WTC11 (cell line): ENCODE results near the gene GPATCH2. TPM values are rescaled to one million over a fixed set of nuclear protein-coding genes. Genes with fewer than 3 reads are reported as not detected.
"Not testable (repeated sequence)": the region's sequence is repeated elsewhere in the genome, so short reads cannot be mapped to it uniquely, and the experiment has no call there.

Experiments
- ATAC-seq: fragments of 200-7000 bp; cut with Tn5 transposase; 2 replicates; pipeline ENCODE4 v1.10.0; 2021; ENCODE audit warnings: mild to moderate bottlenecking, moderate library complexity
- CTCF ChIA-PET: fragments of 300-600 bp; sonication (Branson Sonifier 250); formaldehyde crosslinking; loops from one replicate; lab custom pipeline; 2021; ENCODE audit warnings: antibody characterized with exemption; lab: Charles Lee
- POLR2A ChIA-PET: fragments of 350-600 bp; sonication (Branson Sonifier 250); formaldehyde crosslinking; loops from one replicate; lab custom pipeline; 2021; ENCODE audit warnings: antibody characterized with exemption; lab: Charles Lee
- DNase-seq: peaks from one replicate; pipeline ENCODE4 v3.0.0; 2021; ENCODE audit warnings: low spot score
- H3K27ac Mint-ChIP-seq: 2 replicates; pipeline ENCODE4 v1.8.0; 2021; ENCODE audit warnings: mixed read lengths
- H3K27me3 Mint-ChIP-seq: 2 replicates; pipeline ENCODE4 v1.8.0; 2021; ENCODE audit warnings: low read depth, mild to moderate bottlenecking, moderate library complexity, mixed read lengths
- H3K36me3 Mint-ChIP-seq: 2 replicates; pipeline ENCODE4 v1.8.0; 2021; ENCODE audit warnings: mixed read lengths
- H3K4me1 Mint-ChIP-seq: 2 replicates; pipeline ENCODE4 v1.8.0; 2022; ENCODE audit warnings: mixed read lengths
- H3K4me3 Mint-ChIP-seq: 2 replicates; pipeline ENCODE4 v1.8.0; 2021; ENCODE audit warnings: mild to moderate bottlenecking, moderate library complexity, mixed read lengths
- H3K9me3 Mint-ChIP-seq: 2 replicates; pipeline ENCODE4 v1.8.0; 2021; ENCODE audit warnings: mixed read lengths
- CDX4 ChIP-seq: fragments of 250-450 bp; sonication (Bioruptor Pico); IDR thresholded peaks from 2 replicates; pipeline ENCODE4 v1.9.0; 2021; ENCODE audit warnings: moderate library complexity, mild to moderate bottlenecking, inconsistent platforms, borderline replicate concordance
- ESRRA ChIP-seq: sonication (generic); formaldehyde crosslinking; IDR thresholded peaks from 2 replicates; pipeline ENCODE4 v1.8.1; 2022; ENCODE audit warnings: mild to moderate bottlenecking, missing genetic modification reagents, borderline replicate concordance
- GRHL2 ChIP-seq: fragments of 250-450 bp; sonication (Bioruptor Pico); IDR thresholded peaks from 2 replicates; pipeline ENCODE4 v1.8.0; 2022; ENCODE audit warnings: mild to moderate bottlenecking, moderate library complexity; ENCODE audit not compliant: insufficient replicate concordance, severe bottlenecking
- JUN ChIP-seq: sonication (generic); formaldehyde crosslinking; IDR thresholded peaks from 2 replicates; pipeline ENCODE4 v1.8.0; 2023; ENCODE audit warnings: mild to moderate bottlenecking, missing genetic modification reagents
- KAT7 ChIP-seq: sonication (generic); formaldehyde crosslinking; IDR thresholded peaks from 2 replicates; pipeline ENCODE4 v1.8.1; 2023; ENCODE audit warnings: missing genetic modification reagents, mild to moderate bottlenecking, borderline replicate concordance
- NFE2L1 ChIP-seq: sonication (generic); formaldehyde crosslinking; IDR thresholded peaks from 2 replicates; pipeline ENCODE4 v1.8.1; 2023; ENCODE audit warnings: missing genetic modification reagents
- NR1H2 ChIP-seq: sonication (generic); formaldehyde crosslinking; IDR thresholded peaks from 2 replicates; pipeline ENCODE4 v1.9.0; 2021; ENCODE audit warnings: mild to moderate bottlenecking, moderate library complexity, missing genetic modification reagents
- OVOL2 ChIP-seq: fragments of 250-450 bp; sonication (Bioruptor Pico); IDR thresholded peaks from 2 replicates; pipeline ENCODE4 v1.9.0; 2021; ENCODE audit warnings: mild to moderate bottlenecking, borderline replicate concordance
- USF1 ChIP-seq: sonication (generic); formaldehyde crosslinking; IDR thresholded peaks from 2 replicates; pipeline ENCODE4 v1.8.0; 2022; ENCODE audit warnings: mild to moderate bottlenecking, missing genetic modification reagents
- ZNF232 ChIP-seq: sonication (generic); formaldehyde crosslinking; IDR thresholded peaks from 2 replicates; pipeline ENCODE4 v1.8.0; 2022; ENCODE audit warnings: mild to moderate bottlenecking, missing genetic modification reagents
- ZNF281 ChIP-seq: sonication (generic); formaldehyde crosslinking; IDR thresholded peaks from 2 replicates; pipeline ENCODE4 v1.8.0; 2023; ENCODE audit warnings: mild to moderate bottlenecking, missing genetic modification reagents
- ZNF425 ChIP-seq: fragments of 250-450 bp; sonication (Bioruptor Pico); conservative IDR thresholded peaks from 2 replicates; pipeline ENCODE4 v1.9.0; 2021; ENCODE audit warnings: mild to moderate bottlenecking
- ZSCAN18 ChIP-seq: fragments of 250-450 bp; sonication (Bioruptor Pico); IDR thresholded peaks from 2 replicates; pipeline ENCODE4 v2.1.2; 2022; ENCODE audit warnings: mild to moderate bottlenecking, moderate library complexity
- total RNA-seq: library from RNA; stranded (reverse); gene quantifications from 3 replicates; pipeline ENCODE4 v1.2.3, GENCODE V29; 2021

Gene GPATCH2
- total RNA-seq, 1 experiment from 2014 or later = 11.5 TPM

- H3K4me3 Mint-ChIP-seq = no peak overlapping the region
- no peak for DNase-seq
- CTCF ChIA-PET = interaction anchor here (0.5 to 0.8 kb wide), 3 partner anchors 9 to 40 kb away, joined by 3 to 4 read pairs (median 3); no protein-coding TSS in a partner anchor
- no peaks in the 10 kb centered on the region for H3K4me1 Mint-ChIP-seq
- H3K27me3 Mint-ChIP-seq = no peaks in the 10 kb centered on the region
- H3K27ac Mint-ChIP-seq = no peak overlapping the region
- POLR2A ChIA-PET = interaction anchor here (0.6 kb wide), 1 partner anchor 493 kb away, joined by 6 read pairs; no protein-coding TSS in a partner anchor
- peak; percentile 44; the same call in 1 of the 2 replicates for ATAC-seq
- no peaks in the 10 kb centered on the region for H3K9me3 Mint-ChIP-seq
- no peaks in the 10 kb centered on the region for H3K36me3 Mint-ChIP-seq
- TF ChIP-seq GRHL2 = no peak
These were observed 40.3 kb downstream of the GPATCH2 start for GRCh38 chr1:217590598-217590997.

- ChIA-PET CTCF (interaction anchor here (1.2 kb wide), 1 partner anchor 94 kb away, joined by 3 read pairs; no protein-coding TSS in a partner anchor), POLR2A (no interaction called here)
- H3K36me3 Mint-ChIP-seq = no peaks in the 10 kb centered on the region
- no peak for ATAC-seq
- no peak overlapping the region for H3K4me3 Mint-ChIP-seq
- H3K9me3 Mint-ChIP-seq = no peaks in the 10 kb centered on the region
- DNase-seq = no peak
- H3K27ac Mint-ChIP-seq = no peak overlapping the region
- H3K4me1 Mint-ChIP-seq = no peaks in the 10 kb centered on the region
- H3K27me3 Mint-ChIP-seq = no peaks in the 10 kb centered on the region
- no peak for TF ChIP-seq JUN (CRISPR knock-in tag)
These were observed 44.3 kb downstream of the GPATCH2 start for GRCh38 chr1:217586586-217586985.

GRCh38 chr1:217585577-217585976 is 45.3 kb downstream of the GPATCH2 start:
- no peaks in the 10 kb centered on the region for H3K36me3 Mint-ChIP-seq
- ChIA-PET CTCF (interaction anchor here (1.2 kb wide), 1 partner anchor 93 kb away, joined by 3 read pairs; no protein-coding TSS in a partner anchor), POLR2A (no interaction called here)
- H3K9me3 Mint-ChIP-seq = no peaks in the 10 kb centered on the region
- TF ChIP-seq ESRRA (CRISPR knock-in tag) (no peak), ZNF281 (no peak)
- no peaks in the 10 kb centered on the region for H3K4me1 Mint-ChIP-seq
- no peaks in the 10 kb centered on the region for H3K27me3 Mint-ChIP-seq
- H3K27ac Mint-ChIP-seq = no peak overlapping the region
- no peak overlapping the region for H3K4me3 Mint-ChIP-seq
- ATAC-seq (no peak), DNase-seq (no peak)

GRCh38 chr1:217584286-217584811 is 46.5 kb downstream of the GPATCH2 start:
- H3K36me3 Mint-ChIP-seq, H3K27ac Mint-ChIP-seq, CTCF ChIA-PET, H3K9me3 Mint-ChIP-seq, H3K4me1 Mint-ChIP-seq, H3K27me3 Mint-ChIP-seq, DNase-seq, ATAC-seq, H3K4me3 Mint-ChIP-seq, POLR2A ChIA-PET: not testable (repeated sequence)

- no peak overlapping the region for H3K4me3 Mint-ChIP-seq
- H3K4me1 Mint-ChIP-seq = no peaks in the 10 kb centered on the region
- no peaks in the 10 kb centered on the region for H3K36me3 Mint-ChIP-seq
- ATAC-seq (no peak), DNase-seq (no peak)
- H3K9me3 Mint-ChIP-seq = no peaks in the 10 kb centered on the region
- CTCF ChIA-PET = no interaction called here
- no peaks in the 10 kb centered on the region for H3K27me3 Mint-ChIP-seq
- POLR2A ChIA-PET = no interaction called here
- no peak overlapping the region for H3K27ac Mint-ChIP-seq
- no peak for TF ChIP-seq ZNF425 (CRISPR knock-in tag)
- no peak for TF ChIP-seq NR1H2 (CRISPR knock-in tag)
- no peak for TF ChIP-seq NFE2L1 (CRISPR knock-in tag)
- TF ChIP-seq OVOL2 (CRISPR knock-in tag) = no peak
- no peak for TF ChIP-seq KAT7 (CRISPR knock-in tag)
- TF ChIP-seq CDX4 (CRISPR knock-in tag) = no peak
- no peak for TF ChIP-seq ZSCAN18 (CRISPR knock-in tag)
- TF ChIP-seq ZNF232 = no peak
- no peak for TF ChIP-seq USF1 (CRISPR knock-in tag)
- no peak for TF ChIP-seq ZNF281
These were observed 53.6 kb downstream of the GPATCH2 start for GRCh38 chr1:217577336-217577735.
